CD4-positive, alpha-beta T cell (primary cell): ENCODE data around the gene SMIM36. TPM values are rescaled to one million over a fixed set of nuclear protein-coding genes. Genes with fewer than 3 reads are reported as not detected.

Experiments used
- ATAC-seq: fragments of 200-7000 bp; cut with Tn5 transposase; one replicate; pipeline ENCODE4 v1.10.0; 2022; ENCODE audit warnings: mild to moderate bottlenecking; ENCODE audit not compliant: poor library complexity
- CTCF ChIA-PET: fragments of 350-600 bp; sonication (Branson Sonifier 250); formaldehyde crosslinking; loops from one replicate; lab custom pipeline; 2021; ENCODE audit warnings: antibody characterized with exemption, inconsistent platforms; lab: Charles Lee
- POLR2A ChIA-PET: fragments of 350-600 bp; sonication (Branson Sonifier 250); formaldehyde crosslinking; loops from one replicate; lab custom pipeline; 2021; ENCODE audit warnings: antibody characterized with exemption, inconsistent platforms; lab: Charles Lee
- DNase-seq, 14 experiments: peaks; one replicate each; pipeline ENCODE4 v3.0.0-alpha.2; 2013 to 2020; ENCODE audit warnings: mixed read lengths in 2 of 14
- H3K27ac ChIP-seq, 2 donors: one replicate each; pipeline versions ENCODE4 v1.5.1 to v1.7.0; 2013; ENCODE audit warnings: low read length in 2 of 2, low read depth in 1 of 2, mild to moderate bottlenecking in 1 of 2
- H3K27me3 ChIP-seq, 2 experiments: 1 replicate in 1 of 2; 2 replicates in 1 of 2; pipeline versions ENCODE4 v1.6.1 to v1.7.0; 2013; ENCODE audit warnings: low read length in 2 of 2, control low read depth in 1 of 2, mild to moderate bottlenecking in 1 of 2, moderate library complexity in 1 of 2; ENCODE audit not compliant: insufficient read depth in 2 of 2, control insufficient read depth in 1 of 2
- H3K36me3 ChIP-seq: one replicate; pipeline ENCODE4 v1.6.1; 2013; ENCODE audit warnings: low read length, control low read depth; ENCODE audit not compliant: insufficient read depth
- H3K4me1 ChIP-seq: one replicate; pipeline ENCODE4 v1.6.1; 2013; ENCODE audit warnings: low read length, control low read depth; ENCODE audit not compliant: insufficient read depth
- H3K4me3 ChIP-seq: one replicate; pipeline ENCODE4 v1.5.1; 2013; ENCODE audit warnings: mild to moderate bottlenecking, low read length, moderate library complexity
- H3K9me3 ChIP-seq, 2 experiments: 1 replicate in 1 of 2; 2 replicates in 1 of 2; pipeline versions ENCODE4 v1.6.1 to v1.7.0; 2013; ENCODE audit warnings: low read length in 2 of 2, mild to moderate bottlenecking in 2 of 2, control low read depth in 1 of 2, moderate library complexity in 1 of 2; ENCODE audit not compliant: control insufficient read depth in 1 of 2, insufficient read depth in 1 of 2
- H3K27ac Mint-ChIP-seq: one replicate; pipeline ENCODE4 v1.8.0; 2020; ENCODE audit warnings: mixed read lengths
- H3K27me3 Mint-ChIP-seq: one replicate; pipeline ENCODE4 v1.8.0; 2021; ENCODE audit warnings: mixed read lengths
- H3K36me3 Mint-ChIP-seq: one replicate; pipeline ENCODE4 v1.8.0; 2021; ENCODE audit warnings: low read depth, mixed read lengths
- H3K4me1 Mint-ChIP-seq: one replicate; pipeline ENCODE4 v1.8.0; 2021; ENCODE audit warnings: low read depth, mixed read lengths
- H3K4me3 Mint-ChIP-seq: one replicate; pipeline ENCODE4 v1.8.0; 2020; ENCODE audit warnings: mild to moderate bottlenecking, mixed read lengths
- H3K9me3 Mint-ChIP-seq: one replicate; pipeline ENCODE4 v1.8.0; 2020; ENCODE audit warnings: mixed read lengths
- CTCF ChIP-seq: fragments of 200-600 bp; IDR thresholded peaks from one replicate; pipeline ENCODE4 v1.8.0; 2022; ENCODE audit warnings: antibody characterized with exemption, mild to moderate bottlenecking
- intact Hi-C, 2 experiments: fragments of 100-400 bp; cut with DNase I in 1 of 2; cut with micrococcal nuclease in 1 of 2; formaldehyde crosslinking; loops; one replicate each; pipeline versions ENCODE4 v1.15.1 to v1.9.0; 2023 to 2025; cut with DNase I, micrococcal nuclease
- total RNA-seq, 174 experiments: library from RNA in 2 of 174; stranded (reverse) in 2 of 174; gene quantifications; one replicate each; pipeline ENCODE4 v1.2.3 and lab custom pipeline; 2021 to 2026

SMIM36 gene
- total RNA-seq, 2 experiments from 2014 or later: not detected

- Histone ChIP-seq H3K36me3 (no peaks in the 10 kb centered on the region), H3K4me3 (no peak overlapping the region), H3K27ac (no peak overlapping the region), H3K9me3 (no peaks in the 10 kb centered on the region), H3K4me1 (no peaks in the 10 kb centered on the region), H3K27me3 (no peaks in the 10 kb centered on the region)
- Mint-ChIP-seq H3K4me3 (no peak overlapping the region), H3K9me3 (no peaks in the 10 kb centered on the region), H3K27ac (no peak overlapping the region), H3K36me3 (no peaks in the 10 kb centered on the region), H3K4me1 (no peaks in the 10 kb centered on the region), H3K27me3 (peaks cover 4% of the 10 kb centered on the region)
- no peak for DNase-seq
- ChIA-PET CTCF (interaction anchor here (3.0 kb wide), 1 partner anchor 68 kb away, joined by 14 read pairs; no protein-coding TSS in a partner anchor), POLR2A (no interaction called here)
- intact Hi-C loops: no loop called here
- TF ChIP-seq CTCF: no peak
- ATAC-seq: no peak
These were observed 22.4 kb upstream of the SMIM36 start for GRCh38 chr17:55533608-55534007.

- no peaks in the 10 kb centered on the region for H3K9me3 Mint-ChIP-seq
- peaks cover 4% of the 10 kb centered on the region for H3K27me3 Mint-ChIP-seq
- intact Hi-C loops: no loop called here
- no peak overlapping the region for H3K27ac Mint-ChIP-seq
- no peaks in the 10 kb centered on the region for H3K36me3 Mint-ChIP-seq
- H3K4me1 Mint-ChIP-seq: no peaks in the 10 kb centered on the region
- Histone ChIP-seq H3K27me3 (no peaks in the 10 kb centered on the region), H3K4me1 (no peaks in the 10 kb centered on the region), H3K9me3 (no peaks in the 10 kb centered on the region), H3K36me3 (no peaks in the 10 kb centered on the region), H3K4me3 (no peak overlapping the region), H3K27ac (no peak overlapping the region)
- ChIA-PET CTCF (interaction anchor here (3.0 kb wide), 1 partner anchor 69 kb away, joined by 14 read pairs; no protein-coding TSS in a partner anchor), POLR2A (no interaction called here)
- ATAC-seq (no peak), DNase-seq (no peak)
- H3K4me3 Mint-ChIP-seq: no peak overlapping the region
- TF ChIP-seq CTCF: no peak
These were observed 21.4 kb upstream of the SMIM36 start for GRCh38 chr17:55532670-55533069.

DNA sequence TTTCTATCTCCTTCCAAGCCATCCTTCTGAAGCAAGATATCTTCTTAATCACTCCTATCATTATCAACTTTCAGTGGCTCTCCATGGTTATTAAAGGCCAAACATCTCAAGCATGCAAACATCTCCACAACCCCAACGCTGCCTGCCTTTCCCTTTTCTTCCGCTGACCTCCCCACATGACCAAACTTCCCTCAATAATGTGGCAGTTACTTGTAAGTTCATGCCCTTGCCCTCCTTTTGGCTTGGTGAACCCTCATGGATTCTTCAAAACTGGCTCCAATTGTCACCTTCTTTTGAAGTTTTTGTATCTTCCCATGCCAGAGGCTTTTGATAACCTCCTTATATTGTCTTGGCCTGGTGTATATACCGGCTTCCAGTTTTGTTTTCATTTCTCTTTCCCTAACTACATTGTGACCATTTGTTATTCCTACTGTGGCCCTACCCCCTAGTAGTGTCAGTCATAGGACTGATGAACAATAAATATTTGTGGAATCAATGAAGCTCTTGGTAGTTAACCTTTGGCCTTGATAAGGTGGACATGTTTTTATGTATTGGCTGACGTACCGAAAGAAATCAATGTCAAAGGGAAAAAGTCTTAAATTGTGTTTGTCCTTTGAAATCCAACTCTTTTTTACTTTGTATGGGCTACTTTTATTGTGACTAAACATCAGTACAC lies 19.9 kb upstream of the SMIM36 start:
- Mint-ChIP-seq H3K27ac (no peak overlapping the region), H3K4me3 (no peak overlapping the region), H3K4me1 (no peaks in the 10 kb centered on the region), H3K9me3 (no peaks in the 10 kb centered on the region), H3K36me3 (no peaks in the 10 kb centered on the region), H3K27me3 (peaks cover 10% of the 10 kb centered on the region)
- Histone ChIP-seq H3K27me3 (no peaks in the 10 kb centered on the region), H3K9me3 (no peaks in the 10 kb centered on the region), H3K4me3 (no peak overlapping the region), H3K4me1 (no peaks in the 10 kb centered on the region), H3K36me3 (no peaks in the 10 kb centered on the region), H3K27ac (no peak overlapping the region)
- CTCF ChIA-PET: interaction anchor here (3.0 kb wide), 1 partner anchor 71 kb away, joined by 14 read pairs; no protein-coding TSS in a partner anchor
- intact Hi-C loops: no loop called here
- no peak for ATAC-seq
- no peak for DNase-seq
- POLR2A ChIA-PET: no interaction called here
- no peak for TF ChIP-seq CTCF
